ENCODE data around the gene ZFYVE27. TPM values are rescaled to one million over a fixed set of nuclear protein-coding genes. Genes with fewer than 3 reads are reported as not detected.

ZFYVE27 gene
- total and polyA plus RNA-seq, 7 experiments from 2014 or later: 31.0 to 68.8 (median 54.7) TPM

DNA sequence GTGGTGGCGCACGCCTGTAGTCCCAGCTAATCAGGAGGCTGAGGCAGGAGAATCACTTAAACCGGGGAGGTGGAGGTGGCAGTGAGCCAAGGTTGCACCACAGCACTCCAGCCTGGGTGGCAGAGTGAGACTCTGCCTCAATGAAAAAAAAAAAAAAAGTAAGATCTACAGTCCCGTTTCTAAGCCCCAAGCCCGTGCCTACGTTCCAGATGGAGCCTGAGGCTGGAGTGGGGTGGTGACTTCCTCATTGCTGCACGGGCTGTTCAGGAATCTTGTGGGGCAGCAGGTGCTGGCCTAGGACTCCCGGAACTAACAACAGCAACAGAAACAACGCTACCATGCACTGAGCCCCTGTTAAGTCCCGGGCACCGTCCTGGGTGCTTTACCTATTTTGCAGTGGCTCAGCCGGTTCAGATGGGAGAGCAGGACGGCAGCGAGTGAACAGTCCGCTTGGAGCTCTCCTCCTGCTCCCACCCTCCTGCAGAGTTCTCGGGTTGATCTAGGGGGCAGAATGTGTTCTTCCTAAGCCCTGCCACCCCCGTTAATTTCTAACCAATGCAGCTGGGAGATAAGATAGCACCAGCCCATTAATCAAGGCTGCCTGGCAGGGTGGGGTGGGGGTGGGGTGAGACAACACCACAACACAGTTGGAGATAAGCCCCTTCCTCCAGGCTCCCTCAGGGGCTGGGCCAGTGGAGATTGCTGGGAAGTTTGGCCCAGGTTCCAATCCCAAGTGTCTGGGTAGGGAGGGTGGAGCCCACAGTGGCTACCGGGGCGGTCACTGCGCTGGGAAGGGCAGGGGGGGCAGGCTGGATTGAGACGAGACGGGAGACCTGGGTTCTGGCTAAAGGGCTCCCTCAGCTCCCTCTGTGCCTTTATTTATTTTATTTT, 51.9 kb downstream of the ZFYVE27 start:
- DNase-seq (no peak), ATAC-seq (no peak)
- no peaks in the 10 kb centered on the region for H3K9me3 Mint-ChIP-seq
- H3K4me3 Mint-ChIP-seq: peak overlapping the region in 2 of 10 donors; percentile 25 to 32
- peaks cover 0 to 19% (median 0%) of the 10 kb centered on the region in 5 donors for H3K27me3 Mint-ChIP-seq
- Histone ChIP-seq H3K9me3 (ENCODE audit: control insufficient read depth in 2 of 3, low read length in 3 of 3) (no peaks in the 10 kb centered on the region), H3K27ac (ENCODE audit: low read depth, low read length) (no peak overlapping the region), H3K36me3 (ENCODE audit: control insufficient read depth in 2 of 3, insufficient read depth in 3 of 3, low read length in 3 of 3) (no peaks in the 10 kb centered on the region), H3K27me3 (ENCODE audit: control insufficient read depth in 2 of 2, insufficient read depth in 2 of 2, low read length in 2 of 2) (no peaks in the 10 kb centered on the region), H3K4me1 (ENCODE audit: control insufficient read depth in 2 of 2, insufficient read depth in 2 of 2, low read length in 2 of 2) (peaks cover 9 to 17% of the 10 kb centered on the region in 2 donors), H3K4me3 (ENCODE audit: low read length) (no peak overlapping the region)
- intact Hi-C loops (cut with micrococcal nuclease): no loop called here
- H3K36me3 Mint-ChIP-seq: no peaks in the 10 kb centered on the region
- H3K27ac Mint-ChIP-seq: no peak overlapping the region
- ChIA-PET CTCF (interaction anchor here (0.6 to 5.8 kb wide), 3 partner anchors 49 to 88 kb away, joined by 3 to 85 read pairs (median 3); no protein-coding TSS in a partner anchor), POLR2A (interaction anchor here (0.6 kb wide), 2 partner anchors 76 to 84 kb away, joined by 3 to 5 read pairs; no protein-coding TSS in a partner anchor)
- H3K4me1 Mint-ChIP-seq: peaks cover 5 to 24% (median 12%) of the 10 kb centered on the region in 7 donors

DNA sequence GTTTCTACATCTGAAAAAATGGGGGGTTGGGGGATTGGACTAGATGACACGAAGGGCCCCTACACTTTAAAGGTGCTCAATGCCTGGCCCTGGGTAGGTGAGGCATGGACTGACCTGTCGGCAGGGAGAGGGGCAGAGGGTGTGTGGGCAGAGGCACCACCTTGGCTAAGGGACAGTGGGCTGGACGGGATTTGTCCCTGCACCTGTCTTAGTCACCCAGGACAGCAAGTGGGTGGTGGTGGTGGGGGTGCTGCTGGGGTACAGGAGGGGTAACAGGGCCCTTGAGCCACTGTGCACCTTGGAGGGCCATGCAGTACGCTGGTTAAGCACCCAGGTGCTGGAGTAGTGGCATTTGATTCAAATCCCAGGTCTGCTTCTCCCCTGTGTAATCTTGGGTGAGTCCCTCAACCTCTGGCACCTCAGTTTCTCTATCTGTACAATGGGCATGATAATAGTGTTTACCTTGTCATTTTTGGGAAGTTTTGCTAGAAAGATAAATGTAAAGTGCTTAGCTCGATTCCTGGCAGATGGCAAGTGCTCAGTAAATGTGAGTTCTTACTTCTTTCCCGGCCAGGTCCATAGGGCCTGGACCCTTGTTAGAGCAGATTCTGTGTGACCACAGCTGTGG, 53.0 kb downstream of the ZFYVE27 start:
- DNase-seq: no peak
- H3K9me3 Mint-ChIP-seq: no peaks in the 10 kb centered on the region
- CTCF ChIA-PET: interaction anchor here (0.7 to 5.8 kb wide), 6 partner anchors 9 to 82 kb away, joined by 3 to 85 read pairs (median 6); no protein-coding TSS in a partner anchor
- ATAC-seq: no peak
- Histone ChIP-seq H3K4me3 (ENCODE audit: low read length) (no peak overlapping the region), H3K27me3 (ENCODE audit: control insufficient read depth in 2 of 2, insufficient read depth in 2 of 2, low read length in 2 of 2) (no peaks in the 10 kb centered on the region), H3K27ac (ENCODE audit: low read depth, low read length) (no peak overlapping the region), H3K9me3 (ENCODE audit: control insufficient read depth in 2 of 3, low read length in 3 of 3) (no peaks in the 10 kb centered on the region), H3K4me1 (ENCODE audit: control insufficient read depth in 2 of 2, insufficient read depth in 2 of 2, low read length in 2 of 2) (peaks cover 9 to 17% of the 10 kb centered on the region in 2 donors), H3K36me3 (ENCODE audit: control insufficient read depth in 2 of 3, insufficient read depth in 3 of 3, low read length in 3 of 3) (no peaks in the 10 kb centered on the region)
- no peak overlapping the region for H3K4me3 Mint-ChIP-seq
- POLR2A ChIA-PET: interaction anchor here (1.3 kb wide), 1 partner anchor 8 kb away, joined by 10 read pairs; no protein-coding TSS in a partner anchor
- no peaks in the 10 kb centered on the region for H3K36me3 Mint-ChIP-seq
- peaks cover 0 to 19% (median 0%) of the 10 kb centered on the region in 5 donors for H3K27me3 Mint-ChIP-seq
- intact Hi-C loops (cut with micrococcal nuclease): no loop called here
- peaks cover 5 to 28% (median 15%) of the 10 kb centered on the region in 7 donors for H3K4me1 Mint-ChIP-seq
- H3K27ac Mint-ChIP-seq: no peak overlapping the region

DNA sequence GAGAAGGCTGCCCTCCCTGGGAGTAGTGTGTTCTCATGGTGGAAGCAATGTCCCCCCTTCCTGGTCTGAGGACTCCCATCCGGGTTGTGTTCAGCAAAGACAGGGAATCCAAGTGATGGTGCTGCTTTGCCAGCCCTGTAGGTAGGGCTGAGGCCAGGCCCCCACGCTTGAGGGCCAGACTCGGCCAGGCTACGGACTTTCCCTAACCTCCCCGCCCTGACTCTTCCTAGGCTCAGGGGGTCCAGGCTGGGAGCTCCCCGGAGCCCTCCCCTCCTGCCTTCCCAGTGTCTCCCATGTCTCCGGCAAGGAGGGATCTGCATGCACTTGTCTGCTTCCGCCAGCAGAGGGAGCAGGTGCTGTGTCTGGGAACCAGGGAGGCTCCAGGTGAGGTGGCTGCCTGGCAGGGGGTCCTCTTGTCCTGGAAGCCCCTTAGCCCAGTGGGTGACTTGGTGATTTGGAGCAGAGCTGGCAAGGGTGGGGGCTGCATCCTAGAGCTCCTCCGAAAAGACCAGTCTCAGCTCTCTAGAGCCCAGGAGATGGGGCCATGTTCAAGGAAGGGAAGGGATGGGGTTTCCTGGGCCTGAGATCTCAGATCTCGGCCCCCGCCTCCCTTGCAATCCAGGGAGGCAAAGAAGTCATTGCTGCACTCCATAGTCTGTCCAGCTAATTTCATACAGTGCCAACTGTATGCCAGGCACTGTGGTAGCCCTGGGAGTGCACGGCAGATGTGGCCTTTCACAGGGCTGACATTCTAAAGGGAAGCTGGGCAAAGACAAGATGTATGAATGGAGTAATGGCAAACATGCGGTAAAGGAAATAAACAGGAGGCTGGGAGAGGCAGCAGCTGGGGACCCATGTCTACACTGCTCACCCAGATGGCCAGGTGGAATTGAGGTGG, 55.1 kb downstream of the ZFYVE27 start:
- H3K4me1 ChIP-seq (ENCODE audit: control insufficient read depth in 2 of 2, insufficient read depth in 2 of 2, low read length in 2 of 2): peaks cover 22 to 38% of the 10 kb centered on the region in 2 donors
- no peaks in the 10 kb centered on the region for H3K27me3 ChIP-seq (ENCODE audit: control insufficient read depth in 2 of 2, insufficient read depth in 2 of 2, low read length in 2 of 2)
- Mint-ChIP-seq H3K9me3 (no peaks in the 10 kb centered on the region), H3K27ac (peak overlapping the region in 5 of 9 donors; percentile 14 to 69 (median 32)), H3K27me3 (peaks cover 0 to 17% (median 0%) of the 10 kb centered on the region in 5 donors), H3K4me1 (peaks cover 23 to 50% (median 34%) of the 10 kb centered on the region in 7 donors), H3K36me3 (peaks cover 0 to 7% (median 0%) of the 10 kb centered on the region in 5 donors), H3K4me3 (peak overlapping the region in 2 of 10 donors; percentile 5 to 25)
- ATAC-seq: peak; percentile 82
- ChIA-PET POLR2A (interaction anchor here (1.2 to 2.0 kb wide), 3 partner anchors 10 to 76 kb away, joined by 4 to 7 read pairs (median 4); partner anchors contain the start of gene GOLGA7B), CTCF (interaction anchor here (0.9 to 5.8 kb wide), 10 partner anchors 11 to 82 kb away, joined by 4 to 85 read pairs (median 6); partner anchors contain the start of gene GOLGA7B)
- no peak overlapping the region for H3K27ac ChIP-seq (ENCODE audit: low read depth, low read length)
- H3K4me3 ChIP-seq (ENCODE audit: low read length): no peak overlapping the region
- peak; percentile 42 to 79 (median 60) for DNase-seq
- H3K9me3 ChIP-seq (ENCODE audit: control insufficient read depth in 2 of 3, low read length in 3 of 3): no peaks in the 10 kb centered on the region
- no peaks in the 10 kb centered on the region for H3K36me3 ChIP-seq (ENCODE audit: control insufficient read depth in 2 of 3, insufficient read depth in 3 of 3, low read length in 3 of 3)
- intact Hi-C loops (cut with micrococcal nuclease): loop anchor here (1.0 kb wide), 2 partner anchors 33 to 77 kb away; no protein-coding TSS in a partner anchor

DNA sequence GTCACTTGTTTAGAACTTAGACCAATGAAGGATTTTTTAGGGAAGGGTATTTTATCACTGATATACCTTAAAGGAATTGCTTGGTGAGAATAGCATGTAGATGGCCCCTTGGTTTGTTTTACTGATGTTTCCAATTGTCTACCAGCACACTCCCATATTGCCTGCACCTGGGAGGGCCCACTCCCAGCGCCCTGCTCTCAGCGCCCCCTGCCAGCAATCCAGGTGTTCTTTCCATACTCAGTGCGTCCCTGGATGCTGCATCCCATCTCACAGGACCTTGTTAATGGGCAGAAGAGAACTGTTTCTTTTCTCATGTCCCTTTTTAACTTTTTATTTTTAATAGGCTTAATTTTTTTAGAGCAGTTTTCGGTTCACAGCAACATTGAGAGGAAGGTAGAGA, 59.0 kb downstream of the ZFYVE27 start:
- H3K9me3 ChIP-seq (ENCODE audit: control insufficient read depth in 2 of 3, low read length in 3 of 3): peaks cover 0 to 8% (median 0%) of the 10 kb centered on the region in 3 experiments
- no peak for DNase-seq
- H3K4me1 ChIP-seq (ENCODE audit: control insufficient read depth in 2 of 2, insufficient read depth in 2 of 2, low read length in 2 of 2): peaks cover 23 to 33% of the 10 kb centered on the region in 2 donors
- H3K4me3 ChIP-seq (ENCODE audit: low read length): peak overlapping the region; percentile 26
- no peaks in the 10 kb centered on the region for H3K27me3 ChIP-seq (ENCODE audit: control insufficient read depth in 2 of 2, insufficient read depth in 2 of 2, low read length in 2 of 2)
- no peak for ATAC-seq
- H3K9me3 Mint-ChIP-seq: peaks cover 0 to 26% (median 9%) of the 10 kb centered on the region in 11 donors
- peak overlapping the region in 6 of 10 donors; percentile 19 to 85 (median 54) for H3K4me3 Mint-ChIP-seq
- ChIA-PET CTCF (interaction anchor here (0.9 to 3.6 kb wide), 3 partner anchors 50 to 74 kb away, joined by 3 to 23 read pairs (median 6); partner anchors contain the start of gene GOLGA7B), POLR2A (interaction anchor here (1.0 to 1.5 kb wide), 5 partner anchors 32 to 76 kb away, joined by 3 to 5 read pairs (median 3); no protein-coding TSS in a partner anchor)
- intact Hi-C loops (cut with micrococcal nuclease): loop anchor here (1.0 to 2.0 kb wide), 4 partner anchors 53 to 73 kb away; partner anchors contain the start of genes GOLGA7B (in 1 of the 2) and ZFYVE27 (in 1 of the 2)
- H3K27ac ChIP-seq (ENCODE audit: low read depth, low read length): no peak overlapping the region
- no peaks in the 10 kb centered on the region for H3K36me3 ChIP-seq (ENCODE audit: control insufficient read depth in 2 of 3, insufficient read depth in 3 of 3, low read length in 3 of 3)
- peaks cover 4 to 25% (median 7%) of the 10 kb centered on the region in 5 donors for H3K36me3 Mint-ChIP-seq
- H3K27me3 Mint-ChIP-seq: peaks cover 0 to 4% (median 0%) of the 10 kb centered on the region in 5 donors
- peak overlapping the region; percentile 12 to 91 (median 59) for H3K27ac Mint-ChIP-seq
- peaks cover 29 to 53% (median 48%) of the 10 kb centered on the region in 7 donors for H3K4me1 Mint-ChIP-seq

DNA sequence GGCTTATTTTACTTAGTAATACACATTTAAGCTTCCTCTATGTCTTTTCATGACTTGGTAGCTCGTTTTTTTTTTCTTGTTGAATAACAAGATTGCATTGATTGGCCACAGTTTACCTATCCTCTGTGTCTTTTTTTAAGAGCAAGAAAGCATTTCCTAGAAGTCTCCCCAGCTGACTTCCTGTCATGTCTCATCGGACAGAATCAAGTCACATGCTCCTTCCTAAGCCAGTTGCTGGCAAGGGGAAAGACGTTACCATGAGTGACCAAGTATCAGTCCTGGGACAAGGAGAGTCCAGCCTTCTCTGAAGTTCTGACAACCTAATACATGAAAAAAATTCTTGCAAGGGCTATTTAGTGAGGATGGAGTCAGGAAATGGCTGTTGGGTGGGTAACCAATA, 59.7 kb downstream of the ZFYVE27 start:
- DNase-seq (peak in 6 of 9 donors; percentile 20 to 63 (median 53)), ATAC-seq (peak; percentile 66)
- Histone ChIP-seq H3K27me3 (ENCODE audit: control insufficient read depth in 2 of 2, insufficient read depth in 2 of 2, low read length in 2 of 2) (no peaks in the 10 kb centered on the region), H3K36me3 (ENCODE audit: control insufficient read depth in 2 of 3, insufficient read depth in 3 of 3, low read length in 3 of 3) (no peaks in the 10 kb centered on the region), H3K4me3 (ENCODE audit: low read length) (peak overlapping the region; percentile 26), H3K27ac (ENCODE audit: low read depth, low read length) (peak overlapping the region; percentile 9), H3K4me1 (ENCODE audit: control insufficient read depth in 2 of 2, insufficient read depth in 2 of 2, low read length in 2 of 2) (peaks cover 23 to 30% of the 10 kb centered on the region in 2 donors), H3K9me3 (ENCODE audit: control insufficient read depth in 2 of 3, low read length in 3 of 3) (peaks cover 0 to 8% (median 0%) of the 10 kb centered on the region in 3 experiments)
- ChIA-PET CTCF (interaction anchor here (0.6 to 3.6 kb wide), 3 partner anchors 17 to 73 kb away, joined by 4 to 23 read pairs (median 6); partner anchors contain the start of gene GOLGA7B), POLR2A (interaction anchor here (1.0 to 1.5 kb wide), 2 partner anchors 34 to 51 kb away, joined by 5 read pairs; no protein-coding TSS in a partner anchor)
- Mint-ChIP-seq H3K4me1 (peaks cover 29 to 49% (median 46%) of the 10 kb centered on the region in 7 donors), H3K27me3 (peaks cover 0 to 4% (median 0%) of the 10 kb centered on the region in 5 donors), H3K27ac (peak overlapping the region; percentile 33 to 91 (median 85)), H3K4me3 (peak overlapping the region; percentile 60 to 85 (median 73)), H3K36me3 (peaks cover 4 to 25% (median 7%) of the 10 kb centered on the region in 5 donors), H3K9me3 (peaks cover 0 to 26% (median 9%) of the 10 kb centered on the region in 11 donors)
- intact Hi-C loops (cut with micrococcal nuclease): loop anchor here (1.0 to 2.0 kb wide), 4 partner anchors 52 to 73 kb away; partner anchors contain the start of genes GOLGA7B (in 1 of the 2) and ZFYVE27 (in 1 of the 2)
